NOMO-1 treated with DMSO at 0.1 percent for 48 hours (cell line): ENCODE results near the gene EGFL7.

ENCODE experiments used
- DNase-seq: peaks from one replicate; lab custom pipeline; 2025; ENCODE audit not compliant: unreplicated experiment; lab: John Stamatoyannopoulos, UW

EGFL7 gene

DNA sequence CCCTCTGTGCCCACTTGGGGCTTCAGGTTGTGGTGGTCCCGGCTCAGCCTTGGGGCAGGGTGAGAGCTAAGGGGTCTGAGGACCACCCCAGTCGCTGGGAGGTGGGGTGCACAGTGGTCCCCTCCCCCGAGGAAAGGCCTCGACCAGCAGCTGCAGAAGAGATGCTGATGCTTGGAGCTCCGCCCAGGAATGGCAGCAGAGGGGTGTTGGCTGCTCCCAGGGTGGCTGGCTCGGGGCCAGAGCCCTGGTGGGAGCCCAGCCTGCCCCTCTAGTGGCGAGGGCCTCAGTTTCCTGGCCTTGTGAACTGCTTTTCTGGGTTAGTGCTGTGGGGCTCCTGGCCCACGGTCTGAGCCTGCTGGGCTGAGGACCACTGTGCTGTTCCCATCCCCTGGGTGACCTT is 50.8 kb downstream of the EGFL7 start:
- DNase-seq = no peak

GRCh38 chr9:136714096-136714892 is 51.6 kb downstream of the EGFL7 start:
- DNase-seq = no peak

GRCh38 chr9:136714893-136715274 is 52.2 kb downstream of the EGFL7 start:
- no peak for DNase-seq

DNA sequence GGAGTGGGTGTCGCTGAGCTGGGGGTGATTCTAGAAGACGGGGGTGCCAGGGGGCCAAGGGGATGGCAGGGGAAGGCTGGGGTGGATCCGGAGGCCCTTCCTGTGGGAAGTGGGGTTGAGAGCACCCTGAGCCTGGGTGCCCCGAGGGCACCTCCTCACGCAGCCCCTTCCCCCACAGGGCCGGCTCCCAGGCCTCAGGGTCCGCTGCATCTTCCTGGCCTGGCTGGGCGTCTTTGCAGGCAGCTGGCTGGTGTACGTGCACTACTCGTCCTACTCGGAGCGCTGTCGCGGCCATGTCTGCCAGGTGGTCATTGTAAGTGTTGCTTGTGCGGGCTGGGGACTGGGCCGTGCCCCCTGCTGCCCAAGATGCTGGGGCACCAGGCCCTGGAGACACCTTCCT is 54.7 kb downstream of the EGFL7 start:
- no peak for DNase-seq

DNA sequence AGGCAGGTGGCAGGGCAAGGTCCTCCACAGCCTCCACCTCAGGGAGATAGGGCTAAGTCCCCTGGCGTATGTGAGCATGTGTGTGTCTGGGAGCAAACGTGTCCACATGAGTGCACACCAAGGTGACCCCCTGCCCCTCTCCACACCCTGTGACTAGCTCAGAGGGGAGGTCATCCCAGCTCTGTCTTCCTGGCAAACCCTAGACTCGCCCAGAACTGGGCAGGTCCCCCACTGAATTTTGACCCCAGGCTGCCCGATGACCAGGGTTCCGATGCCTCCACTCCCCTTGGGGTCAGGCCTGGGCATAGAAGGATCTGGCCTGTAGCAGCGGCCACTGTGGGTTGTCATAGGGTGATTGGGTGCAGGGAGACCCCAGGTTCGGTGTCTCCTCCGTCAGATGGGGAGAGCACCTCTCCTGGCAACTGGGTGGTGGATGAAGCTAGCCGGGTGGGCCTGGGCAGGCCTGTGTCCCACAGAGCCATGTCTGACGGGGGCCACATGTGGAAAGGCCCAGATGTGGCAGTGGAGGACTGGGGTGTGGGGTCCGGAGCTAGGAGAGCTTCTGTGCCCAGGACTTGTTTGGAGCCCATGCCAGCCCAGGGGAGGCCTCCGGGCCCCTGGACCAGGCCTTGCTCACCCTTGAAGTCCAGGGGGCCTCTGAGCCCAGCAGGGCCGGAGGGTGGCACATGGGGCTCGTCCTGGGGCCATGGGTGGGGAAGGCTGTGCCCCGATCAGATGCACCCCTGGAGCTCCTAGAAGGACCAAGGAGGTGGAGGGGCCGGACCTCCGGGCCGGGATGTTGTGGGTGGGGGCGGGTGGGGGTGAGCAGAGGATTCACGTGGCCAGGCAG is 55.9 kb downstream of the EGFL7 start:
- no peak for DNase-seq

DNA sequence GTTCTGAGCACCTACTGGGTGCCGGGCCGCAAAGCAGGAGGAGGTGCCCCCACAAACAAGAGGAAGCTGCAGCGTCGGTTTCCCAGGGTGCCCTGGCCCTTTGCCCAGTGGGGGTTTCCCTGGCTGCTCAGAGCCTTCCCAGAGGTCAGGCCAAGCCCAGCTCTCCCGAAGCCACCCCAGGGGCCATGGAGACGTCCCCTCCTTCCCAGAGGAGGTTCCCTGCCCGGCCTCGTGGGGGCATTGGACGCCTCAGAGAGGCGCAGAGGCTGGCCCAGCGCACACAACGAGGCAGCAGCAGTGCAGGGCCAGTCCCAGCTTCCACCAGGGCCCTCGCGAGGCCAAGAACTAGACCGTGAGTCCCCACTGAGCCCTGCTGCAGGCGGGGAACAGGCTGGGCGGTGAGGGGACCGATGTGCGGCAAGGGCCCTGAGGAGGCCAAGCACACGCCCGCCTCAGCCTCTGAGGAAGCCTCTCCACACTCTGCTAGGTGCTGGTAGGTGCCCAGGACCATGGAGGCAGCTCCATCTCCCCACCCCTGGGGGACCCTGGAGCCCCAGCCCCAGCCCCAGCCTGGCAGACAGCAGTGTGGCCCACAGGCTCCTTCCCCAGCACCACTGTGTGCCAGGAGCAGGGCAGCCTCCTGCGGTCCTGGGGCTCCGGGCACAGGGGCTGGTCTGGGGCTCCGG is 56.6 kb downstream of the EGFL7 start:
- no peak for DNase-seq

GRCh38 chr9:136720251-136720897 is 57.7 kb downstream of the EGFL7 start:
- DNase-seq = no peak

DNA sequence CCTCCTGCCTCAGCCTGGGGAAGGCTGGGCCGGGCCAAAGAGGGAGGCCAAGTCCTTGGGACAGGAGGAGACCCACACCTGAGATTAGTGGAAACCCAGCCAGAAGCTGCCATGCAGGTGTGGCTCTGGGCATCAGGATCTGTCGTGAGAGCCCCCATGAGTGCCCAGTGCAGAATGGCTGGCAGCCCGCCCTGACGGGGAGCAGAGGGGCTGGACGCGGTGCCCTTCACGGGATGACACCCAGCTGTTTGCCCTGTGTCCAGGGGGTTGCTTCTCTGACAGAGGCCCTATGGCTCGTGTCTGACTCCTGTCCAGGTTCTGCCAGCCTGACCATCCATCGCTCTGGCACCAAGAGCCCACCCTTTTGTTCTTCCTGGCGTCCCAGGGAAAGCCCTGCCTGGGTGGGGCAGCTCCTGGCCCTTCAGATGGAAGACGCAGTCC is 58.2 kb downstream of the EGFL7 start:
- no peak for DNase-seq

GRCh38 chr9:136721339-136722092 is 58.8 kb downstream of the EGFL7 start:
- DNase-seq = no peak
